HG03025 (cell line): Measurements from ENCODE around the gene SGIP1.
"Not testable (repeated sequence)": the region's sequence is repeated elsewhere in the genome, so short reads cannot be mapped to it uniquely, and the experiment has no call there.

Experiments used
- ATAC-seq: cut with Tn5 transposase; IDR thresholded peaks from one replicate; pipeline ENCODE4 v1.9.1; 2021; ENCODE audit warnings: mild to moderate bottlenecking, moderate library complexity; ENCODE audit not compliant: unreplicated experiment, low FRiP score

The SGIP1 gene

DNA sequence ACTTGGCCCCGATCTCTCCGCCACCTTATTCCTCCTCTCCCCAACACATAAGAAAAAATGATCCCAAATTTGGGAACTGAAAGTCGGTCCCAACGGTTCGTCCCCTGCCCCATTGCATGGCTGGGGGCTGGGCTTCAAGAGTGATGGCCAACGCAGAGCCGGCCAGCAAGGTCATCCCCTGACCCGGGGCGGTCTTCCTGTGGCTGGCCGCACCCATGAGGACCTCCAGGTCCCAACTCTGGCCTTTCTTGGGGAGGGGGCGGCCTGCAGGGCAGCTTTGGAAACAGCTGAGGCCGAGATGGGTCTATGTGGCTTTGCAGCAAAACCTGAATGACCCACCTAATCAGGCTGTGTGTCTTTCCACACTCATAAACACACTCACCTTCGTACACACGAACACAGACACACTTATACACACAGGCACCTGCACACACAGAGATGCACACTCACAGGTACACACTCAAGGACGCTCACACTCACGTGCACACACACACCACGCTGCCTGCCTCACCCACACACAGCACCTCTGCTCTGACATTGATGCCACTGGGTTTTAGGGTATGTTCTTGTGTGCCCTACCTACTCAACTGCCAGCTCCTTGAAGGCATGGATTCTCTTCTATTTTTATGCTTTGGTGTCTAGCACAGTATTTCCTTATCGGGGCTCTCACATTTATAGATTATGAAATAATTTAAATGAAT is 218.9 kb downstream of the SGIP1 start:
- no peak for ATAC-seq

DNA sequence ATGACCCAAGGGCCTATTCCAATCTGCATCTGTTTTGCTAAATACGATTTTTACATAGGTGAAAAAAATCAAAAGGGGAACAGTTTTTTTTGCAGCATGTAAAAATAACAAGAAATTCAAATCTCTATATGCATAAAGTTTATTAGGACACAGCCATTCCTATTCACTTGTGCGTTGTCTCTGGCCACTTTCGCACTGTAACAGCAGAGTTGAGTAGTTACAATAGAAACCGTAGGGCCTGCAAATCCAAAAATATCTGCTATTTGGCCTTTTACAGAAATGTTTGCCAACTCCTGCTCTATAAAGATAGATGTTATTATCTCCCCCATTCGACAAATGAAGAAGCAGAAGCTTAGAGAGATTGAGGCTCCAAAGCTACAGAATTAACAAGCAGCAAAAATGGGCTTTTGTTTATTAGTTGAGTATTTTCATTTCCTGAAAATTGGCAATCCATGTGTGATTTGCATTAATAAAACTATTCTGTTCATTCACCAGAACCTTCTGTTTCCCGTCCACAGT is 223.8 kb downstream of the SGIP1 start:
- ATAC-seq, result no peak

DNA sequence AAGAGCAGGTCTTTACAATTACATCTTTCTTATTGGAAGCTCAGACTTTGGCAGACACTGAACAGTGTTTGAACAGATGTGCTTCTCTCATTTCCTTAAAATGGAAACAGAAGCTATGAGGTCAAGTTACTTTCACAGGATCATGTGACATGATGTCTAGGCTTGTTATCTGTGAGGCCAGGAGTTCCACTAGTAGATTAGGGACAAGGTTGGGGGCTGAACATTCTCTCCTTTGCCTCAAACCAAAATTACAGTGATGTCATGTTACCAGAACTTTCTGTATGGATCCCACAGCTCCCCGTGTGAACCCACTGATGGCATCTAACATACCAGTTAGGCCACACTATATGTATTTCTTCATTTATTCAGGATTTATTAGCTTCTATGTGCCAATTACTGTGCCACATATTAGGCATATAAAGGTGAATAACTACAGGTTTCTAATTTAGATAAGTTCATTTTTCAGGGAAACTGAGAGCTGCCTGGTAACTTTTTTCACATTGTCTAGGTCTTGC is 224.3 kb downstream of the SGIP1 start:
- peak; percentile 100 for ATAC-seq

DNA sequence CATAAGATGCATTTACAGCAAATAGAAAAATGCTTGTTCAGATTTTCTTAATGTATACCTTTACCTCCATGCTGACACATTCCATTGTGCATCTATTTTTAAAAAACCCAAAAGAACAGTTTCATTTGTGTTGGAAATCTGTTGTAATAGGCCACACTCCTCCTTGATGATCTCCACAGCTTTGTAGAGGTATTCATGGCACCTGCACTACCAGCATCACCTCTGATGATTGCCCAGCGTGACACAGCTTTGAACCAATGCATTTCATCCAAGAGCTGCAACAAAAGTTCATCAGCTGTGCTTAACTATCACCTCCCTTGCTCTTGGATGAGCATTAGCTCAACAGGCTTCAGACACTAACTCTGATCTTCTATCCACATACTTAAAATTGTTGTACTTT is 226.6 kb downstream of the SGIP1 start:
- ATAC-seq, result no peak

DNA sequence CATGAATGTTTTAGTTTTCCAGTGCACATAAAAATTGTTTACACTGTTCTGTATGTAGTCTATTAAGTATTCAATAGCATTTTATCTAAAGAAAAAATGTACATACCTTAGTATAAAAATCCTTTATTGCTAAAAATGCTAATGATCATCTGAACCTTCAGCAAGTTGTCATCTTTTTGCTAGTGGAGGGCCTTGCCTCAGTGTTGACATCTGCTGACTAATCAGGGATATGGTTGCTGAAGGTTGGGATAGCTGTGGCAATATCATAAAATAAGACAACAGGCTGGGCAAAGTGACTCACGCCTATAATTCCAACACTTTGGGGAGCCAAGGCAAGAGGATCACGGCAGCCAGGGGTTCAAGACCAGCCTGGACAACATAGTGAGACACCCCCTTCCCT is 227.3 kb downstream of the SGIP1 start:
- ATAC-seq, result no peak

DNA sequence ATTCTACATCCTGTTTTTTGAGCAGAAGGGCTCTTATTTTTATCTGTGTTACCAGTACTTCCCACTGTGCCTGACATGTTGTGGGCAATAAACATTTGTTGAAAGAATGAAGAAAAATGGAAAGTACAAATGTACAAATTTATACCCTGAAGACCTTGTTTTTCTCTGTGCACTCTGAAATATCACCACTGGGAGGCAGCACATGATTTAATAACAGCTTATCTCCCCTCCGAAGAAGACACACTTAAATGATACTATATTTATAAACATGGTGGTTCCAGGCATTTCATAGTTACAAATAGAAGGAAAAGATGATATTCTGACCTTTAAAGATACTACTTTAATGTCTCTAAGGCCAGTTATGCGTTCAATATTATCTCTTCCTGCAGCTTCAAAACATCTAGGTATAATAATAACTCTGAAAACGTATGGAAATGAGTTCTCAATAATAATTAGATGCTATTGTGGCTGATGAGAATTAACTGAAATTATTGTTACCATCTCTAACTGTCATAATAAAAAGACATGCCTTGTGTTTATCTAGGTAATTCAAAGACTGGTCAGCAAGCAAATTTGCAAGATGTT is 231.1 kb downstream of the SGIP1 start:
- no peak for ATAC-seq

DNA sequence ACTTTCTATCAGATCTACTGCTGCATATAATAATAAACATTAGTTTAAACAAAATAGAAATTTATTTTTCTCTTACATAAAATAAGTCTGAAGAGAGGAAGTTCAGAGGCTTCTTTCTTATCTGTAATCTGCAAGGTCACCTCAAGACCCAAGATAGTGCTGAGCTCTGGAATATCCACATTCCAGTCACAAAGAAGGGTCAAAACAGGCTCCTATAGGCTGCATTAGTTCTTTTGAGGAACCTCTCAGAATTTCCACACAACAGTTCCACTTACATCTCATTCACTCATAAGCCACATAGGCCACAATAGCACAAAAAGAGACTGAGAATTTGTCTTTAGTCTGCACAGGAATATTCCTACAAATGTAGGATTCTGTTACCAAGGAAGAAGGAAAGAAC is 233.7 kb downstream of the SGIP1 start:
- no peak for ATAC-seq

DNA sequence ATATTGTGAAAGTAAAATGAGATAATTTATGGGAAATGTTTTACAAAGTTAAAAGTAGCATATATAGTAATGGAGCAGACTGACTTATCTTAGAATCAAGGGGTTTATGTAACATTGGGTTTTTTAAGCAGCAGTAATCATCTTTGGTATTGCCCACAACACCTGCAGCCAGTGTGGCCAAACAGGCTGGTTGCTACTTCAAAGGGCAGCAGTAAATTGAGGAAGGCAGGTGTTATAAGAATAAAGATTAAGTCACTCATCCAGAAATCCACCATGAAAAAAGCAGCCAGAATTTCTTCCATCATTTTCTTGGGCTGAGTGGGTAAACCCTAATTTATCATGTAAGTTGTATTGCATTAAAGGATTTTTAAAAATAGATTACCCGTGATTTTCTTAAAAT is 235.0 kb downstream of the SGIP1 start:
- ATAC-seq, result no peak

DNA sequence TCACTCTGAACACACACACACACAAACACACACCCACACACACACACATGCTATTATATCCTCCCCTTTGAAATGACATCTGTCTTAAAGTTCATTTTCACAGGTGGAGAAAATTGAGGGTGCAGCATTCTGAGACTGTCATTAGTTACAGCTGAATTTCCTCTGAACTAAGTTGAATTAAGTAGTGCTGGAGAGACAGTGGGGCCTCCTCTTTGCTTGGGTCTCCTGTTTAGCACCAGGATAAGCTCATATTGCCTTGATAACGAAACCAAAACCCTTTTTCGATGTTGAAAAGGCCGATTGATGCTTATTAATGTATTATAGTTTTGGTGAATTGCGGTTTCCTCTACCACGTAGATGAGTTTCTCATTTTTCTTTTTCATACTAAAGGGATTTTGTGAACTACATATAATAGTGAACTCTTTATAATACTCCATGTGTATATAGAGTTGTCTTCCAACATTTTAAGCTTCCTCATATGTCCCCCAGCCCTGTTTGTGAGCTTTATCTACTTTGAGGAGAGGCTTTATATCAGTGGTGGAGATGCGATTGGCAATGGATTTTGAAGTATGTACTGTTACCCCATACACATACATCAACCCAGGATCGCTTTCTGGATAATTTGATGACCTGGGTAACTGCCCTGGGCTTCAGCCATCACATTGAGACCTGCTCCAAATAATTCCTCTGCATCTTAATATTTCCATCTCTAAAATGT is 235.7 kb downstream of the SGIP1 start:
- no peak for ATAC-seq

DNA sequence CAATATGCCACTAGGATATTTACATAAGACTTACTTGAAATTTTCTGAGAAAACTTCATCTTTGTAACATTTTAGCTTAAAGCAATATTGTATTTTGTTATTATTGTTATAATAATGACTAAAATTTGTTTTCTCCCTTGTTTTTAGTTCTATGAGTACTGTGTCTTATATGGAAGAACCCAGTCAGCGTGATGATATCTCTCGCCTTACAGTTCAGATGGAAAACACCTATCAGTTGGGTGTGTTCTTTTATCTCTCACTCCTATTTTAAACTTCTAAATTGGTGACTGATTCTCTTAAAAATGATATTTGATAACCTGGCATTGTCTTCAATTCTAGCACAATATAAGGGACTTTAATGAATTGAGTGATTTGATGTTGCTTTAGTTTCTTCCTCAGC is 236.3 kb downstream of the SGIP1 start:
- ATAC-seq, result no peak

DNA sequence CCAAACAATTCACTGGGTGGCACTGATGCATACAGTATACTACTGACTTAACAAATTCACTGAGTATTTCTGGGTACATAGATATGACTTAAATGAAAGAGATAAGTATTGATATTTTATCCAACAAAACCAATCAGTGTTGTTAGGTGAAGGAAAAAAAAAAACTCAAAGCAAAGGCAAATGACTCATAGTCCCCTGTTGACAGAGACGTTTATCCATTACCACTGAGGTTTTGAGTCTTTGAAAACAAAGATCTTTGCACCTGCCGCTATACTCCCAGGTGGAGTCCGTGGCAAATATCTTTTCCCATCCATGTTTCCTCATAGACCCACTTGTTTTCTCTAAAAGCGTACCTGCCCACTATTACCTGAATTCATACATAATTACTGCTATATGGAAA is 236.7 kb downstream of the SGIP1 start:
- ATAC-seq, result no peak

DNA sequence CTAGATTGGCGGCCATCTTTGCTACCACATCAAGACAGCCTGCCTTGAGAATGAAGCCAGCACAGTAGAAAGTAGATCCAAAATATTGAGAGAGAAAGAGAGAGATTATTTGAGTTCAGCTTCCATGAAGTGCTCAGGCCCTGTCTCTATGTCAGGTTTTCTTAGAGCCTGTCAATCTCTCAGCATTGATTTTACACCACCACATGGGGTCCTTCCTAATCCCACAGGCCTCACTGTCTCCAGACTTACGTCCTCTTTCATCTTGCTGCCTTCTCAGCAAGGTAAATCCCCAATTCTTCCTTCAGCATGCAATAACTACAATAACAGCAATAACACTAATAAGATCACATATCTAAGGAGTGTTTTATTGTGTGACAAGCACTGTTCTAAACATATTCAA is 239.3 kb downstream of the SGIP1 start:
- no peak for ATAC-seq

DNA sequence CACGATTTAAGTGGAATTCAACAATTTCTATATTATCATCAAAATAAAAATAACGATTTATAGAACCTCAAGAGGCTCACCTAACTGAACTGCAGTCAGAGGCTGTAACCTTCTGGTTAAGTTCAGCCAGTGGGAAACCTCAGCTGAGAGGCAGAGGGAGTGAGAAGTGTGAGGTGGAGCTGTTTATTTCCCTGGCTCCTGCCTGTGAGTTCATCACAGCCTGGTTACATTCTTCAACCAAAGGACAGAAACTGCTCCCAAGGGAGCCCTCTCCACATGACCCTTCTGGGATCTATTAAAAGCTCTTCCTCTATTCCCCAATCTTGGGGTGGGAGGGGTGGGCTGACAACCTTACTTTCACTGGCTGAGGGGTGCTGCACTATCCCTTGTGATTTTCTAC is 240.5 kb downstream of the SGIP1 start:
- no peak for ATAC-seq

DNA sequence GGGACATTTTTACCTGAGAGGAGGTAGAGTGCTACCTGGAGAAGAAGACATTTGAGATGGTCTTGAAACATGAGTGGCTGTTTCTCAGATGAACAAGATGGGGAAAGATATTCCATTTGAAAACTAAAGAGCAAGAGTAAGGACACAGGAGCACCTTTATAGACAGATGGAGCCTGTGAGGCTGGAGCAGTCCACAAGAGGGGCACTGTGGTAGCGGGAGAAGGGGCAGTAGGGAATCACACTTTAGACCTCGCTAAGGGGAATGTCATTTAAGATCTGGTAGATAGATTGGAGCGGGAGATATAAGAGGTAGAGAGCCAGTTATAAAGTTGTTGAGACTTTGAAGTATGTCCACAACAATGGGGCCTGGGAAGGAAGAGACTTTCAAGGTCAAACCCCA is 241.7 kb downstream of the SGIP1 start:
- no peak for ATAC-seq

DNA sequence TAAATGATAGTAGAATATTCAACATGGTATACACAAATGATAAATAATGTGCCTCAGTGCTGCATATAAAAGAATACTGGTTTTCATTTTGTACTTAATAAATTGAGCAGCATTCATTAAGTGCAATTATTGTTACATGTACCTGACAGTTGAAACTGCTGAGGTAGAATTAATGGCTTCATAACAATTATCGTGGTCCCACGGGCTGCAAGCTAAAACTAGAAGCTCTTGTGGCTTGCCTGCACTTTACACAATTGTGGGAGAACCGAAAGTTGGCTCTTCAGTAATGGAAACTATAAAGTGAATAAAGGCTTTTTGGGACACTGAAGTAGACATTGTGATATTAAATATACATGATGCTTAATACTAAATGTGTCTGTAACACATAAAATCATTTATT is 243.9 kb downstream of the SGIP1 start:
- ATAC-seq, result no peak

DNA sequence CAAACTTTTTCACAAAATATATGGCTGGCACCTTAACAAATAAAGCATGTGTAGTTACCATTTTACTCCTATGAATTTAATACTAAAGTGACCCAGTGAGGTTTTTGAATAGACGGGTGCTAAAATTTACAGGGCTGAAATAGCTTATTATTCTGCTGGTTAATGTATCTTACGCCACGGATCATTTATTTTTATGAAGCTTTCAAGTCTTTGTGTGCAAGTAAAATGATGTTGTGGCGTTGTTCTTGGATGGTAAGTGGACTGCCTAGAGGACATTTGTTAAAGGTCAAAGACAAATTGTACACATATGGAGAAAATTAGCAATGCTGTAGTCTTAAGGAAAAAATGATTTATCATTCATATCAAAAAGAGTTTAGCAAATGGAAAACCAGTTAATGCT is 244.3 kb downstream of the SGIP1 start:
- ATAC-seq, result no peak

DNA sequence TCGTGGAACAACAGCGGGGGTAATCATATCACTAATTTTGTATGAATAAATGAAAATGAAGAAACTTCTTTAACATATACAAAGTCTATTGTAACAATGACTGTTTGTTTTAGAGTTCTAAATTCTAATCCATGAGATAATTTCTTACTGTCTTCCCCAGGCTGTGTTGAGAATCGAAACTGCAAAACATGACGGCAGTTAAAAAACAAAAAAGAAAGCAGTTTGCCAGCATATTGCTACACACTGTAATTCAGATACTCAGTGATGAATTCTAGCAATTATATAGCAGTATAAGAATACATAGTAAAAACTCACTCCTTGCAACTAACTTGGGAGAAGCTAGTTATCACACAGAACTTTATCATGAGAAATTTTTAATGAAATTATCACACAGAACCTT is 245.0 kb downstream of the SGIP1 start:
- ATAC-seq, result no peak

DNA sequence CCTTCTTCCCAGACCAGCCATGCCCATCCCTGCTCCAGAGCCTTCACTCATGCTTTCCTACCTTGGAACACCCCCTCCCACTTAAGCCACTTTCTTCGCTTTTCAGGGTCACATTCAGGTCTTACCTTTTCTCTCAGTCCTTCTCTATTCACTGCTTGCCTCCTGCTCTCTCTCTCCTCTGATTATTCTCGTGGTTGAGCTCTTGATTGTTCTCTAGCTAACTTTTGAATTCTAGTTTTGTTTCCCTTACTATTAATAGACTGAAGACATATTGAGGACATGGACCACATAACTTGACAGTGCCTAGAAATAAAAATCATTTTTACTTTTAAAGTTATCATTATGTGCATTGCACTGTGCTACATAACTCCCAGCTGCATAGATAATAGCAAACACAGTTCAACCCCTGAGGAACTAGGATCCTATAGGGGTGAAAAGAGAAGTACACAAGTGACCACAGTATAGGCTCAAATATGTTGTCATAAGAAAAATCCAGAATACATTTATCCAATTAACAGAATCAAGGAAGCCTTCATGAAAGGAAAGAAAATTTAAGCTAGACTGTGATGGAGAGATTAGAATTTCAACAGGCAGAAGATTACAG is 245.6 kb downstream of the SGIP1 start:
- no peak for ATAC-seq

DNA sequence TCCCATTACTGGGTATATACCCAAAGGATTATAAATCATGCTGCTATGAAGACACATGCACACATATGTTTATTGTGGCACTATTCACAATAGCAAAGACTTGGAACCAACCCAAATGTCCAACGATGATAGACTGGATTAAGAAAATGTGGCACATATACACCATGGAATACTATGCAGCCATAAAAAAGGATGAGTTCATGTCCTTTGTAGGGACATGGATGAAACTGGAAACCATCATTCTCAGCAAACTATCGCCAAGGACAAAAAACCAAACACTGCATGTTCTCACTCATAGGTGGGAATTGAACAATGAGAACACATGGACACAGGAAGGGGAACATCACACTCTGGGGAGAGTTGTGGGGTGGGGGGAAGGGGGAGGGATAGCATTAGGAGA is 251.8 kb downstream of the SGIP1 start:
- ATAC-seq, result not testable (repeated sequence)

DNA sequence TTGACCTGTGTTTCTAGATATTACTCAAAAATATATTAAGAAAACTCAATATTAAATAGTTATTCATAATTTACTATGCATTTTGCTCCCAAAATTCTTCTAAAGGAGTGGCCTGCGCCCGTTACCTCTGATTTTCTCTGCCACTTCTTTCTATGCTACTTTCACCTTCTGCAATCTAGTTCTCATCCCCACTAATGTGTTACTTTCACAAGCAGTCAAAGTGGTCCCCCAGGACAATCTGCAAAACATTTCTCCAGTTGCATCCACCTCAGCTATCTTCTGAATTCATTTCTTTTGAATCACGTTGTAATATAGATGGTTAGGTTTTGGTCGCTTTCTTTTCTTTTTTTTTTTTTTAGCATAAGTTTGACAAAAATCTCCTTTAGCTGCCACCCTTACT is 253.7 kb downstream of the SGIP1 start:
- no peak for ATAC-seq
